Measurements from ENCODE around the gene ASPDH. TPM values are rescaled to one million over a fixed set of nuclear protein-coding genes. Genes with fewer than 3 reads are reported as not detected.
A peak's percentile ranks its signal among the peaks of the same experiment; 100 is the strongest.

The ASPDH gene
- total and polyA plus RNA-seq, 2 donors (not counting 1 experiment from before 2014, with no cell fraction given), result not detected

- DNase-seq, result peak; percentile 98
- H3K4me3 ChIP-seq (ENCODE audit: control extremely low read depth in 1 of 5, extremely low read depth in 1 of 5, insufficient read depth in 1 of 5, low read depth in 2 of 5, low read length in 4 of 5), result peak within 1 kb of the TSS; percentile 35 to 100 (median 98)
- 4% methylated on average over 58 of the region's 58 CpGs for WGBS (ENCODE audit: insufficient coverage)
- CTCF ChIA-PET, result no interaction called here
- peaks cover 45% of the 10 kb centered on the region for H3K79me2 ChIP-seq (ENCODE audit: control insufficient read depth, insufficient read depth, low read length)
- H3K4me3 Mint-ChIP-seq, result peak within 1 kb of the TSS; percentile 99
- H3K9ac ChIP-seq (ENCODE audit: low read length), result peak within 1 kb of the TSS; percentile 100
- H3K4me1 ChIP-seq (ENCODE audit: control insufficient read depth in 2 of 2, insufficient read depth in 2 of 2, low read length in 2 of 2), result peaks cover 14 to 23% of the 10 kb centered on the region in 2 donors
- H3K4me1 Mint-ChIP-seq, result peaks cover 29% of the 10 kb centered on the region
- no peaks in the 10 kb centered on the region for H3K27me3 Mint-ChIP-seq
- intact Hi-C loops (cut with micrococcal nuclease), result loop anchor here (1.0 kb wide), 2 partner anchors 16 to 61 kb away; no protein-coding TSS in a partner anchor
- H3K4me2 ChIP-seq (replicated peaks; ENCODE audit: low read depth, low read length, poor library complexity, severe bottlenecking), result peak within 1 kb of the TSS; percentile 99
- H2AFZ ChIP-seq (ENCODE audit: insufficient read depth, low read depth, low read length, poor library complexity, severe bottlenecking), result peak within 1 kb of the TSS; percentile 99
- H3K27ac ChIP-seq (ENCODE audit: low read length in 2 of 2), result peak within 1 kb of the TSS; percentile 82 to 90
- H3K9me3 ChIP-seq (ENCODE audit: control extremely low read depth in 1 of 3, control insufficient read depth in 2 of 3, insufficient read depth in 1 of 3, low read length in 2 of 3), result peaks cover 0 to 11% (median 0%) of the 10 kb centered on the region in 3 donors
- TF ChIP-seq EZH2 (IDR thresholded peaks at IDR 0.05; ENCODE audit: borderline replicate concordance, insufficient read depth, low read depth, low read length, poor library complexity, severe bottlenecking), result no peak
- TF ChIP-seq CTCF (IDR thresholded peaks at IDR 0.05), result no peak
- H4K20me1 ChIP-seq (ENCODE audit: control insufficient read depth, insufficient read depth, low read length, poor library complexity, severe bottlenecking), result peaks cover 44% of the 10 kb centered on the region
- no peaks in the 10 kb centered on the region for H3K9me3 Mint-ChIP-seq (ENCODE audit: insufficient read depth)
- POLR2A ChIA-PET, result no interaction called here
- peak; percentile 95 for ATAC-seq (ENCODE audit: low read depth)
- H3K27me3 ChIP-seq (replicated peaks in 1 of 4; ENCODE audit: control extremely low read depth in 1 of 4, control insufficient read depth in 3 of 4, insufficient read depth in 4 of 4, low read length in 3 of 4), result no peaks in the 10 kb centered on the region
- H3K27ac Mint-ChIP-seq, result peak within 1 kb of the TSS; percentile 94
- H3K36me3 ChIP-seq (replicated peaks in 1 of 2; ENCODE audit: control extremely low read depth in 1 of 2, control insufficient read depth in 1 of 2, extremely low read depth in 1 of 2, insufficient read depth in 2 of 2, low read length in 1 of 2), result peaks cover 0 to 35% of the 10 kb centered on the region in 2 experiments
These were observed 37.3 kb downstream of the ASPDH start, which contains the start of the genes EMC10 and GARIN5A for GRCh38 chr19:50476224-50476906. TSS of gene EMC10 (plus strand) at chr19:50476507. CDS start at chr19:50476545, 38 bp downstream. TSS of gene GARIN5A (minus strand) at chr19:50476848. CDS start at chr19:50476388, 460 bp downstream.

GRCh38 chr19:50475736-50476223 is 37.9 kb downstream of the ASPDH start:
- ATAC-seq (ENCODE audit: low read depth) (no peak), DNase-seq (no peak)
- no peaks in the 10 kb centered on the region for H3K27me3 Mint-ChIP-seq
- H3K4me1 Mint-ChIP-seq, result peaks cover 29% of the 10 kb centered on the region
- H2AFZ ChIP-seq (ENCODE audit: insufficient read depth, low read depth, low read length, poor library complexity, severe bottlenecking), result no peak overlapping the region
- H3K9ac ChIP-seq (ENCODE audit: low read length), result no peak overlapping the region
- H3K4me3 Mint-ChIP-seq, result peak overlapping the region; percentile 99
- H3K9me3 Mint-ChIP-seq (ENCODE audit: insufficient read depth), result no peaks in the 10 kb centered on the region
- H3K27ac ChIP-seq (ENCODE audit: low read length in 2 of 2), result peak overlapping the region; percentile 48 to 90
- H3K4me3 ChIP-seq (ENCODE audit: control extremely low read depth in 1 of 5, extremely low read depth in 1 of 5, insufficient read depth in 1 of 5, low read depth in 2 of 5, low read length in 4 of 5), result peak overlapping the region in 1 of 5 experiments; percentile 98
- no peaks in the 10 kb centered on the region for H3K27me3 ChIP-seq (replicated peaks in 1 of 4; ENCODE audit: control extremely low read depth in 1 of 4, control insufficient read depth in 3 of 4, insufficient read depth in 4 of 4, low read length in 3 of 4)
- 87% methylated on average over 29 of the region's 29 CpGs for WGBS (ENCODE audit: insufficient coverage)
- H3K4me1 ChIP-seq (ENCODE audit: control insufficient read depth in 2 of 2, insufficient read depth in 2 of 2, low read length in 2 of 2), result peaks cover 14 to 23% of the 10 kb centered on the region in 2 donors
- peaks cover 41% of the 10 kb centered on the region for H3K79me2 ChIP-seq (ENCODE audit: control insufficient read depth, insufficient read depth, low read length)
- intact Hi-C loops (cut with micrococcal nuclease), result loop anchor here (1.0 kb wide), 2 partner anchors 15 to 60 kb away; no protein-coding TSS in a partner anchor
- ChIA-PET POLR2A (interaction anchor here (0.5 kb wide), 1 partner anchor 17 kb away, joined by 4 read pairs; no protein-coding TSS in a partner anchor), CTCF (no interaction called here)
- peaks cover 0 to 29% of the 10 kb centered on the region in 2 experiments for H3K36me3 ChIP-seq (replicated peaks in 1 of 2; ENCODE audit: control extremely low read depth in 1 of 2, control insufficient read depth in 1 of 2, extremely low read depth in 1 of 2, insufficient read depth in 2 of 2, low read length in 1 of 2)
- peak overlapping the region; percentile 99 for H3K4me2 ChIP-seq (replicated peaks; ENCODE audit: low read depth, low read length, poor library complexity, severe bottlenecking)
- H4K20me1 ChIP-seq (ENCODE audit: control insufficient read depth, insufficient read depth, low read length, poor library complexity, severe bottlenecking), result peaks cover 38% of the 10 kb centered on the region
- peaks cover 0 to 11% (median 0%) of the 10 kb centered on the region in 3 donors for H3K9me3 ChIP-seq (ENCODE audit: control extremely low read depth in 1 of 3, control insufficient read depth in 2 of 3, insufficient read depth in 1 of 3, low read length in 2 of 3)
- TF ChIP-seq CTCF (IDR thresholded peaks at IDR 0.05) (no peak), EZH2 (IDR thresholded peaks at IDR 0.05; ENCODE audit: borderline replicate concordance, insufficient read depth, low read depth, low read length, poor library complexity, severe bottlenecking) (no peak)
- H3K27ac Mint-ChIP-seq, result peak overlapping the region; percentile 94
